ENCODE measurements around the gene HES6. TPM values are rescaled to one million over a fixed set of nuclear protein-coding genes. Genes with fewer than 3 reads are reported as not detected.
A peak's percentile ranks its signal among the peaks of the same experiment; 100 is the strongest.

Gene HES6
- total RNA-seq, 4 donors from 2014 or later, result 2.9 to 9.0 (median 6.8) TPM

- intact Hi-C loops (cut with DNase I), result no loop called here
- Histone ChIP-seq H3K4me3 (replicated peaks in 1 of 3) (no peak overlapping the region), H3K36me3 (no peaks in the 10 kb centered on the region), H3K9me3 (no peaks in the 10 kb centered on the region), H3K27ac (no peak overlapping the region), H3K4me1 (peaks cover 4 to 6% of the 10 kb centered on the region in 2 donors), H3K27me3 (no peaks in the 10 kb centered on the region)
- no peak for DNase-seq
- WGBS, 2 donors, result 71 to 88% methylated on average over 10 to 13 of the region's 23 CpGs
- TF ChIP-seq POLR2A (IDR thresholded peaks at IDR 0.05), result no peak
- TF ChIP-seq, protein P1, sequence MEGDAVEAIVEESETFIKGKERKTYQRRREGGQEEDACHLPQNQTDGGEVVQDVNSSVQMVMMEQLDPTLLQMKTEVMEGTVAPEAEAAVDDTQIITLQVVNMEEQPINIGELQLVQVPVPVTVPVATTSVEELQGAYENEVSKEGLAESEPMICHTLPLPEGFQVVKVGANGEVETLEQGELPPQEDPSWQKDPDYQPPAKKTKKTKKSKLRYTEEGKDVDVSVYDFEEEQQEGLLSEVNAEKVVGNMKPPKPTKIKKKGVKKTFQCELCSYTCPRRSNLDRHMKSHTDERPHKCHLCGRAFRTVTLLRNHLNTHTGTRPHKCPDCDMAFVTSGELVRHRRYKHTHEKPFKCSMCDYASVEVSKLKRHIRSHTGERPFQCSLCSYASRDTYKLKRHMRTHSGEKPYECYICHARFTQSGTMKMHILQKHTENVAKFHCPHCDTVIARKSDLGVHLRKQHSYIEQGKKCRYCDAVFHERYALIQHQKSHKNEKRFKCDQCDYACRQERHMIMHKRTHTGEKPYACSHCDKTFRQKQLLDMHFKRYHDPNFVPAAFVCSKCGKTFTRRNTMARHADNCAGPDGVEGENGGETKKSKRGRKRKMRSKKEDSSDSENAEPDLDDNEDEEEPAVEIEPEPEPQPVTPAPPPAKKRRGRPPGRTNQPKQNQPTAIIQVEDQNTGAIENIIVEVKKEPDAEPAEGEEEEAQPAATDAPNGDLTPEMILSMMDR (IDR thresholded peaks at IDR 0.05), result no peak
Observed at GRCh38 chr2:238220892-238221521, 18.8 kb downstream of the HES6 start.

DNA sequence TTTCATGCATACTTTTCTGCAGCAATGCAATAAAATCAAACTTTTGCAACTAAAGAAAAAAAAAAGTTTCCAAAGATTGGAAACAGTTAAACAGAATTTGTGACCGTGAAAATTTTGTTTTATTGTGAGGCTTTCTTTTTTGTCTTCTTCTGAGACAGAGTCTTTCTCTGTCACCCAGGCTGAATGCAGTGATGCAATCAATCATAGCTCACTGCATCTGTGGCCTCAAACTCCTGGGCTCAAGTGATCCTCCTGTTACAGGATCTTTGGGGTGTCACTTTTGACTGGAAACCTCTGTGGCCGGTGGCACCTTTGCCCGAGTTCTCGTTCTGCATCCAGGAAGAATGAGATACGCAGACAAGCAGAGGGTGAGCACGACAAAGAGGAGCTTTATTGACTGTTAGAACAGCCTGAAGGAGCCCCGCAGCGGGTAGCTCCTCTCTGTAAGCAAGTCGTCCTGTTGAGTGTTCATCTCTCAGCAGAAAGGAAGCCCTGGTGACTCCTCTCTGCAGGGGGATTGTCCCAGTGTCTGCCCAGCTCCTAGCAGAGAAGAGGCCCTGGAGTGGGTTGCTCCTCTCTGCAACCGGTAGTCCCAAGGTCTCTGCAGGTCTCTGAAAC, 19.5 kb downstream of the HES6 start:
- Histone ChIP-seq H3K9me3 (no peaks in the 10 kb centered on the region), H3K27ac (no peak overlapping the region), H3K27me3 (no peaks in the 10 kb centered on the region), H3K4me3 (replicated peaks in 1 of 3) (no peak overlapping the region), H3K4me1 (peaks cover 0 to 6% of the 10 kb centered on the region in 2 donors), H3K36me3 (no peaks in the 10 kb centered on the region)
- intact Hi-C loops (cut with DNase I), result no loop called here
- TF ChIP-seq, protein P1 (IDR thresholded peaks at IDR 0.05), result no peak
- WGBS, 2 donors, result 65 to 81% methylated on average over 7 to 10 of the region's 10 CpGs
- DNase-seq, result no peak

DNA sequence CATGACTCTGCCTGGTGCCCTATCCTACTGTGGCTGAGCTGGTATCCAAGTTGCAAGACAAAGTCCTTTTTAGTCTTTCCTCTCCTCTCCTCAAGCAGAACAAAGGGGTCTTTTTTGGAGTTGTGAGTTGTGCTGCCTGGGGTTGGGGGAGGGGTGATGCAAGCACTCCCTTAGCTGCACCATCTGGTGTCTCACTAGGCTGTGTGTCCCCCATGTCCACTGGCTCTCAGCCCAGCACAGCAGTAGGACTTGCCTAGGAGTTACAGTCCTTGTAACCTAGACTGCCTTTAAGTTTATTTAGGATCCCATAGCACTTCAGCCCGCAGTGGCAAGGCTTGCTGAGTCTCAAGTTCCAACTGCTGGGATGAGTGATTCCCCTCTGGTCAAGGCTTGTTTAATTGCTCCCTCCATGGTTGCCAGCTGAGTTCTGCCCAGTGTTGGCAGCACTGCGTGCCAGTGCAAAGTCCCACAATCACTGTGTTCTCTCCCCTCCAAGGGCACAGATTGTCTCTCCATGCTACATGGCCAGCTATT, 23.1 kb downstream of the HES6 start:
- TF ChIP-seq, protein P1 (IDR thresholded peaks at IDR 0.05), result no peak
- no peak for TF ChIP-seq POLR2A (IDR thresholded peaks at IDR 0.05)
- peaks cover 0 to 6% of the 10 kb centered on the region in 2 donors for H3K4me1 ChIP-seq
- H3K9me3 ChIP-seq, result no peaks in the 10 kb centered on the region
- no peaks in the 10 kb centered on the region for H3K36me3 ChIP-seq
- H3K4me3 ChIP-seq (replicated peaks in 1 of 3), result no peak overlapping the region
- H3K27ac ChIP-seq, result no peak overlapping the region
- intact Hi-C loops (cut with DNase I), result no loop called here
- peak; percentile 16 to 37 for DNase-seq
- WGBS, 2 donors, result 52 to 63% methylated on average over 2 of the region's 2 CpGs
- H3K27me3 ChIP-seq, result no peaks in the 10 kb centered on the region

GRCh38 chr2:238207006-238207405, 32.8 kb downstream of the HES6 start:
- H3K4me1 ChIP-seq, result peaks cover 6 to 8% of the 10 kb centered on the region in 2 donors
- TF ChIP-seq, protein P1 (IDR thresholded peaks at IDR 0.05), result no peak
- TF ChIP-seq POLR2A (IDR thresholded peaks at IDR 0.05), result no peak
- H3K27me3 ChIP-seq, result no peaks in the 10 kb centered on the region
- no peak overlapping the region for H3K27ac ChIP-seq
- intact Hi-C loops (cut with DNase I), result no loop called here
- no peaks in the 10 kb centered on the region for H3K9me3 ChIP-seq
- DNase-seq, result no peak
- H3K4me3 ChIP-seq (replicated peaks in 1 of 3), result no peak overlapping the region
- WGBS, 2 donors, result 78 to 79% methylated on average over 7 of the region's 7 CpGs
- no peaks in the 10 kb centered on the region for H3K36me3 ChIP-seq
